Kidney (tissue), 14 donors: ENCODE data around the gene SLC22A23. TPM values are rescaled to one million over a fixed set of nuclear protein-coding genes. Genes with fewer than 3 reads are reported as not detected.

Experiments used
- DNase-seq, 5 donors: peaks; one replicate each; pipeline ENCODE4 v3.0.0-alpha.2; 2013 to 2020
- FAIRE-seq: peaks from 2 replicates; lab custom pipeline; 2012; peaks lifted over from hg19 to GRCh38; lab: Jason Lieb, UNC
- H3K27ac ChIP-seq, 2 donors: one replicate each; pipeline ENCODE4 v1.7.0; 2013; ENCODE audit warnings: low read depth in 2 of 2, low read length in 2 of 2, inconsistent platforms in 1 of 2
- H3K27me3 ChIP-seq: one replicate; pipeline ENCODE4 v1.7.1; 2013; ENCODE audit warnings: low read length, inconsistent platforms; ENCODE audit not compliant: control insufficient read depth, insufficient read depth
- H3K36me3 ChIP-seq, 3 donors: one replicate each; pipeline versions ENCODE4 v1.7.0 to v1.7.1; 2013; ENCODE audit warnings: low read length in 3 of 3, control low read depth in 1 of 3, inconsistent platforms in 1 of 3; ENCODE audit not compliant: insufficient read depth in 3 of 3, control insufficient read depth in 2 of 3
- H3K4me1 ChIP-seq, 3 donors: one replicate each; pipeline versions ENCODE4 v1.7.0 to v1.7.1; 2013; ENCODE audit warnings: low read length in 3 of 3, inconsistent platforms in 1 of 3, low read depth in 1 of 3; ENCODE audit not compliant: control insufficient read depth in 2 of 3, insufficient read depth in 2 of 3
- H3K4me3 ChIP-seq, 3 donors: one replicate each; pipeline versions ENCODE4 v1.7.0 to v1.8.1; 2013; ENCODE audit warnings: low read length in 3 of 3, control low read depth in 1 of 3, inconsistent platforms in 1 of 3
- H3K9ac ChIP-seq, 3 donors: one replicate each; pipeline versions ENCODE4 v1.7.0 to v1.7.1; 2013; ENCODE audit warnings: low read length in 3 of 3, control low read depth in 1 of 3, inconsistent platforms in 1 of 3
- H3K9me3 ChIP-seq, 3 donors: one replicate each; pipeline versions ENCODE4 v1.7.0 to v1.7.1; 2013; ENCODE audit warnings: low read length in 3 of 3, control low read depth in 1 of 3, inconsistent platforms in 1 of 3; ENCODE audit not compliant: control insufficient read depth in 2 of 3, insufficient read depth in 1 of 3
- CTCF ChIP-seq: IDR thresholded peaks from 3 replicates; pipeline ENCODE4 v1.5.1; 2012; ENCODE audit warnings: mild to moderate bottlenecking, moderate library complexity, borderline replicate concordance; ENCODE audit not compliant: insufficient read depth; ENCODE audit errors: extremely low read depth
- intact Hi-C: fragments of 100-400 bp; cut with DNase I; formaldehyde crosslinking; loops from one replicate; pipeline ENCODE4 v1.11.1; 2022
- polyA plus RNA-seq: library from polyadenylated mRNA; stranded (reverse); fragments of 350-450 nt; fragmentation: Illumina TruSeq; extraction: RNeasy Lipid Tissue Mini Kit (QIAGEN cat#74804); gene quantifications from one replicate; pipeline ENCODE4 v1.2.3, GENCODE V29; 2014; ENCODE audit warnings: low read depth, low replicate concordance; ENCODE audit not compliant: insufficient read depth
- total RNA-seq: library from RNA; stranded (reverse); fragmentation: NEBNext Ultra II Directional; extraction: Animal tissue kit (Norgen Biotek cat#: 25700); gene quantifications from one replicate; pipeline ENCODE4 v1.2.1, GENCODE V29; 2021
- donor health status: control.
- donor health status: control.
- donor health status: control.
- donor health status: control.
- donor health status: control.
- donor health status: DM: yes; HTN: yes; CAD: no.
- donor health status: Normal renal cell carcinoma (clear cell type).

SLC22A23 gene
- total and polyA plus RNA-seq, 2 donors from 2014 or later, result 5.3 to 5.7 TPM

- Histone ChIP-seq H3K9me3 (no peaks in the 10 kb centered on the region), H3K27me3 (no peaks in the 10 kb centered on the region), H3K4me3 (no peak overlapping the region), H3K36me3 (no peaks in the 10 kb centered on the region), H3K27ac (no peak overlapping the region), H3K4me1 (peaks cover 0 to 5% (median 1%) of the 10 kb centered on the region in 3 donors), H3K9ac (no peak overlapping the region)
- intact Hi-C loops, result no loop called here
- no peak for TF ChIP-seq CTCF
- FAIRE-seq (no peak), DNase-seq (peak in 1 of 5 donors; percentile 32)
Observed at GRCh38 chr6:3421791-3422434, 34.9 kb downstream of the SLC22A23 start.

GRCh38 chr6:3421143-3421542, 35.7 kb downstream of the SLC22A23 start:
- H3K4me3 ChIP-seq, result no peak overlapping the region
- DNase-seq (no peak), FAIRE-seq (no peak)
- H3K36me3 ChIP-seq, result no peaks in the 10 kb centered on the region
- H3K27ac ChIP-seq, result no peak overlapping the region
- H3K27me3 ChIP-seq, result no peaks in the 10 kb centered on the region
- intact Hi-C loops, result no loop called here
- H3K9me3 ChIP-seq, result no peaks in the 10 kb centered on the region
- H3K9ac ChIP-seq, result no peak overlapping the region
- H3K4me1 ChIP-seq, result no peaks in the 10 kb centered on the region
- TF ChIP-seq CTCF, result no peak

DNA sequence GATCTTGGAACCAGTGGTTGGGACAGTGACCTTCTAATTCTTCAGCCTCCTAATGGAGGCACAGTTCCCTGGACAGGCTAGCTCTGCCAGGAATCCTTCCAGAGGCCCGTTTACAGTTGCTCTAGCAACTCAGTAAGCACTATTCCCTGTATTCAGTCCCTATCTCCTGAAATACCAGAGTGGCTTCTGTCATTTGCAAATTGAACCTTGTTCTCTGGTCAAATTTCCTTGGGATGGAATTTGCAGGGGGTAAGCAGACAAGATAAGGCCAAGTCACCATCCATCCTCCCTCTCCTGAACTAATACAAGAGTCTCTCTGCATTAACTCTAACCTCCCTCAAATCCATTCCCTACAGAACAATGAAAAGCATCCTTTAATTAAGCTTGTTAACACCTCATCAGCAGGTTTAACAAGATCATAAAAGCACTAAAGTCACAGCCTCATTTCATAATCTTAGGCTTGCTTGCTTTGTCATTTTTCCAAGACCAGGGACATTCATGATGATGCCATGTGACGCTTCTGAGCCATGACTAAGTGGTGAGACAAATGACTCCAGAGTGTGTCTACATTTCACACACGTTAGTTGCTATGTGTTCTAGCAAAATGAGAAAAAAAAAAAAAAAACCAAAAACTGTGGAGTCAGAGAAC, 37.1 kb downstream of the SLC22A23 start:
- intact Hi-C loops, result no loop called here
- H3K27me3 ChIP-seq, result no peaks in the 10 kb centered on the region
- no peak overlapping the region for H3K4me3 ChIP-seq
- peaks cover 0 to 3% (median 0%) of the 10 kb centered on the region in 3 donors for H3K36me3 ChIP-seq
- H3K27ac ChIP-seq, result no peak overlapping the region
- no peak overlapping the region for H3K9ac ChIP-seq
- no peaks in the 10 kb centered on the region for H3K9me3 ChIP-seq
- TF ChIP-seq CTCF, result no peak
- DNase-seq (no peak), FAIRE-seq (no peak)
- no peaks in the 10 kb centered on the region for H3K4me1 ChIP-seq
